ENCODE results near the gene NOC2L. TPM values are rescaled to one million over a fixed set of nuclear protein-coding genes. Genes with fewer than 3 reads are reported as not detected.

Gene NOC2L
- total and polyA plus RNA-seq, 9 of the 15 experiments (the other 6 are each of a cell fraction or from before 2014, with no cell fraction given): 4.0 to 410 (median 200) TPM

DNA sequence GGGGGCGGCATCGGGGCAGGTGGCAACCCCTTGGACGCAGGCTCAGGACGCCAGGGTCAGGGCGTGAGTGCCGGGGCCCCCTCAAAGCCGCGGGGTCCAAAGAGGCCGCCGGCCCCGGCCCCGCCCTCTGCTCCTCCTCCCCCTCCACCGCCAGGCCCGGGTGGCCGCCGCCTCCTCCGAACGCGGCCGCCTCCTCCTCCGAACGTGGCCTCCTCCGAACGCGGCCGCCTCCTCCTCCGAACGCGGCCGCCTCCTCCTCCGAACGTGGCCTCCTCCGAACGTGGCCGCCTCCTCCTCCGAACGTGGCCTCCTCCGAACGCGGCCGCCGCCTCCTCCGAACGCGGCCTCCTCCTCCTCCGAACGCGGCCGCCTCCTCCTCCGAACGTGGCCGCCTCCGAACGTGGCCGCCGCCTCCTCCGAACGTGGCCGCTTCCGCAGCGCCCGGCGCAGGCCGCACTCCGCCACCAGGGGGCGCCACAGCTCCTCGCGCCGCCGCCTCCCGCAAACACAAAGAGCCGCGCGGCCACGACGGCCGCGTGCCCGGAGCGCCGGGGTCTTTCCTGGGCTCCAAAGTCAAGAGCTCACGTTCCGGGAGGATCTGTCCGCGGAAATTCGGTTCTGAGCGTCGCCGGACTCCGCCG, 54.6 kb downstream of the NOC2L start (continued):
- no peak for TF ChIP-seq FOXJ3 (CRISPR knock-in tag; IDR thresholded peaks at IDR 0.05)
- 0 out of 4 replicates have a peak, but pooled peaks of 1 of the 2 experiments have one; percentile 30 for TF ChIP-seq KDM4B (IDR thresholded peaks at IDR 0.05; ENCODE audit: borderline replicate concordance in 2 of 2, low read depth in 1 of 2)
- TF ChIP-seq POLR3G (IDR thresholded peaks at IDR 0.05; ENCODE audit: extremely low read depth, insufficient read length, insufficient replicate concordance): no peak
- TF ChIP-seq, protein P1, sequence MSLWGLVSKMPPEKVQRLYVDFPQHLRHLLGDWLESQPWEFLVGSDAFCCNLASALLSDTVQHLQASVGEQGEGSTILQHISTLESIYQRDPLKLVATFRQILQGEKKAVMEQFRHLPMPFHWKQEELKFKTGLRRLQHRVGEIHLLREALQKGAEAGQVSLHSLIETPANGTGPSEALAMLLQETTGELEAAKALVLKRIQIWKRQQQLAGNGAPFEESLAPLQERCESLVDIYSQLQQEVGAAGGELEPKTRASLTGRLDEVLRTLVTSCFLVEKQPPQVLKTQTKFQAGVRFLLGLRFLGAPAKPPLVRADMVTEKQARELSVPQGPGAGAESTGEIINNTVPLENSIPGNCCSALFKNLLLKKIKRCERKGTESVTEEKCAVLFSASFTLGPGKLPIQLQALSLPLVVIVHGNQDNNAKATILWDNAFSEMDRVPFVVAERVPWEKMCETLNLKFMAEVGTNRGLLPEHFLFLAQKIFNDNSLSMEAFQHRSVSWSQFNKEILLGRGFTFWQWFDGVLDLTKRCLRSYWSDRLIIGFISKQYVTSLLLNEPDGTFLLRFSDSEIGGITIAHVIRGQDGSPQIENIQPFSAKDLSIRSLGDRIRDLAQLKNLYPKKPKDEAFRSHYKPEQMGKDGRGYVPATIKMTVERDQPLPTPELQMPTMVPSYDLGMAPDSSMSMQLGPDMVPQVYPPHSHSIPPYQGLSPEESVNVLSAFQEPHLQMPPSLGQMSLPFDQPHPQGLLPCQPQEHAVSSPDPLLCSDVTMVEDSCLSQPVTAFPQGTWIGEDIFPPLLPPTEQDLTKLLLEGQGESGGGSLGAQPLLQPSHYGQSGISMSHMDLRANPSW (CRISPR knock-in tag; IDR thresholded peaks at IDR 0.05): no peak
- no peak for TF ChIP-seq CHD4 (IDR thresholded peaks at IDR 0.05; ENCODE audit: insufficient read depth, insufficient replicate concordance, low read depth, low read length, poor library complexity, severe bottlenecking)
- TF ChIP-seq SOX6 (IDR thresholded peaks at IDR 0.05): peak; percentile 64; the same call in 1 of the 2 replicates
- no peak for TF ChIP-seq PHB2 (IDR thresholded peaks at IDR 0.05; ENCODE audit: low read depth)
- no peak for TF ChIP-seq TAF15 (IDR thresholded peaks at IDR 0.05; ENCODE audit: low read depth, low read length)
- TF ChIP-seq NCOA1 (IDR thresholded peaks at IDR 0.05; ENCODE audit: low read depth): no peak
- no peak for TF ChIP-seq ZNF444 (CRISPR knock-in tag; IDR thresholded peaks at IDR 0.05)
- no peak for TF ChIP-seq ZNF318 (IDR thresholded peaks at IDR 0.05; ENCODE audit: borderline replicate concordance in 1 of 2, low read depth in 1 of 2)
- no peak for TF ChIP-seq HNRNPUL1 (IDR thresholded peaks at IDR 0.05; ENCODE audit: low read length)
- TF ChIP-seq XRCC4 (IDR thresholded peaks at IDR 0.05; ENCODE audit: extremely low read depth, insufficient read depth, insufficient read length): no peak
- TF ChIP-seq RBM14 (IDR thresholded peaks at IDR 0.05; ENCODE audit: borderline replicate concordance, insufficient read depth, low read depth, low read length): no peak
- TF ChIP-seq POLR3A (IDR thresholded peaks at IDR 0.05; ENCODE audit: borderline replicate concordance, extremely low read depth, insufficient read depth, insufficient read length): no peak
- TF ChIP-seq ASH1L (IDR thresholded peaks at IDR 0.05; ENCODE audit: borderline replicate concordance, low read depth, partially characterized antibody): no peak
- no peak for TF ChIP-seq FOXJ2 (tag; IDR thresholded peaks at IDR 0.05)
